ENCODE results near the gene ADAP1. TPM values are rescaled to one million over a fixed set of nuclear protein-coding genes. Genes with fewer than 3 reads are reported as not detected.

ADAP1 gene
- total and polyA plus RNA-seq, 12 donors: 0.29 to 60.2 (median 9.3) TPM

- Histone ChIP-seq H3K27me3 (no peaks in the 10 kb centered on the region), H3K9me3 (replicated peaks in 1 of 3) (no peaks in the 10 kb centered on the region), H3K4me1 (replicated peaks in 1 of 2) (no peaks in the 10 kb centered on the region), H3K36me3 (replicated peaks in 1 of 2) (no peaks in the 10 kb centered on the region), H3K4me3 (no peak overlapping the region), H3K27ac (no peak overlapping the region)
- WGBS, 4 donors: 39 to 57% (median 43%) methylated on average over 5 to 17 of the region's 17 CpGs
- no peak for DNase-seq
- intact Hi-C loops (cut with DNase I): no loop called here
- no peak for TF ChIP-seq POLR2A (IDR thresholded peaks at IDR 0.05)
- no peak for TF ChIP-seq CTCF (IDR thresholded peaks at IDR 0.05)
These were observed 38.1 kb downstream of the ADAP1 start for GRCh38 chr7:916291-916941.

- no peaks in the 10 kb centered on the region for H3K27me3 ChIP-seq
- intact Hi-C loops (cut with DNase I): no loop called here
- TF ChIP-seq POLR2A (IDR thresholded peaks at IDR 0.05) (no peak), CTCF (IDR thresholded peaks at IDR 0.05) (no peak)
- no peaks in the 10 kb centered on the region for H3K9me3 ChIP-seq (replicated peaks in 1 of 3)
- H3K4me1 ChIP-seq (replicated peaks in 1 of 2): no peaks in the 10 kb centered on the region
- H3K4me3 ChIP-seq: no peak overlapping the region
- DNase-seq: no peak
- H3K36me3 ChIP-seq (replicated peaks in 1 of 2): no peaks in the 10 kb centered on the region
- WGBS, 4 donors: 85 to 92% (median 88%) methylated on average over 26 to 43 of the region's 43 CpGs
- H3K27ac ChIP-seq: no peak overlapping the region
These were observed 38.9 kb downstream of the ADAP1 start for GRCh38 chr7:915291-916218.

- Histone ChIP-seq H3K4me1 (replicated peaks in 1 of 2) (peaks cover 0 to under 1% of the 10 kb centered on the region in 2 donors), H3K27me3 (no peaks in the 10 kb centered on the region), H3K4me3 (no peak overlapping the region), H3K9me3 (replicated peaks in 1 of 3) (no peaks in the 10 kb centered on the region), H3K36me3 (replicated peaks in 1 of 2) (no peaks in the 10 kb centered on the region), H3K27ac (no peak overlapping the region)
- intact Hi-C loops (cut with DNase I): no loop called here
- TF ChIP-seq CTCF (IDR thresholded peaks at IDR 0.05) (no peak), POLR2A (IDR thresholded peaks at IDR 0.05) (no peak)
- DNase-seq: no peak
- 86 to 100% (median 91%) methylated on average over 3 to 16 of the region's 16 CpGs; no CpG with 5 or more reads in 1 of the 4 donors for WGBS, 4 donors
These were observed 39.8 kb downstream of the ADAP1 start for GRCh38 chr7:914521-915194.

All from adrenal gland (tissue), 12 donors.